ENCODE data around the gene LRCH3.

Gene LRCH3

GRCh38 chr3:197790033-197790432, 1.0 kb upstream of the LRCH3 start:
- Histone ChIP-seq H3K27ac (ENCODE audit: low read length) (no peak overlapping the region), H3K4me2 (ENCODE audit: insufficient read depth, low read length) (peak overlapping the region; percentile 88), H3K9ac (ENCODE audit: low read depth, low read length) (peak overlapping the region; percentile 97), H4K20me1 (ENCODE audit: insufficient read depth, low read length) (0 out of 2 replicates have a peak, but pooled peaks cover 1% of the 10 kb centered on the region), H3K36me3 (ENCODE audit: insufficient read depth, low read length) (no peaks in the 10 kb centered on the region; the same call in 1 of the 2 replicates), H3K79me2 (ENCODE audit: insufficient read depth, low read length) (peaks cover 41% of the 10 kb centered on the region), H3K4me1 (ENCODE audit: insufficient read depth, low read length) (peaks cover 24% of the 10 kb centered on the region), H2AFZ (ENCODE audit: low read depth, low read length) (peak overlapping the region; percentile 99; the same call in 1 of the 2 replicates), H3K4me3 (ENCODE audit: low read depth in 1 of 2, low read length in 2 of 2) (no peak overlapping the region), H3K27me3 (ENCODE audit: insufficient read depth, low read length, poor library complexity) (no peaks in the 10 kb centered on the region), H3K9me3 (ENCODE audit: insufficient read depth, low read length, severe bottlenecking) (no peaks in the 10 kb centered on the region)
- ATAC-seq (ENCODE audit: insufficient read depth, low read depth) (no peak), DNase-seq (no peak)
- no peak for TF ChIP-seq EZH2 (IDR thresholded peaks at IDR 0.05; ENCODE audit: borderline replicate concordance, low read depth, low read length, severe bottlenecking)
- TF ChIP-seq CTCF (IDR thresholded peaks at IDR 0.05; ENCODE audit: borderline replicate concordance, extremely low read depth, low read length, poor library complexity, severe bottlenecking): no peak

- H3K36me3 ChIP-seq (ENCODE audit: insufficient read depth, low read length): no peaks in the 10 kb centered on the region; the same call in 1 of the 2 replicates
- ATAC-seq (ENCODE audit: insufficient read depth, low read depth) (peak; percentile 39), DNase-seq (peak; percentile 39)
- H3K4me3 ChIP-seq (ENCODE audit: low read depth in 1 of 2, low read length in 2 of 2): peak overlapping the region; percentile 94 to 98
- peak overlapping the region; percentile 99 for H2AFZ ChIP-seq (ENCODE audit: low read depth, low read length)
- H3K9ac ChIP-seq (ENCODE audit: low read depth, low read length): peak overlapping the region; percentile 97
- peak overlapping the region; percentile 88 for H3K4me2 ChIP-seq (ENCODE audit: insufficient read depth, low read length)
- H3K9me3 ChIP-seq (ENCODE audit: insufficient read depth, low read length, severe bottlenecking): no peaks in the 10 kb centered on the region
- TF ChIP-seq CTCF (IDR thresholded peaks at IDR 0.05; ENCODE audit: borderline replicate concordance, extremely low read depth, low read length, poor library complexity, severe bottlenecking) (no peak), EZH2 (IDR thresholded peaks at IDR 0.05; ENCODE audit: borderline replicate concordance, low read depth, low read length, severe bottlenecking) (no peak)
- peaks cover 60% of the 10 kb centered on the region for H3K79me2 ChIP-seq (ENCODE audit: insufficient read depth, low read length)
- no peaks in the 10 kb centered on the region for H3K27me3 ChIP-seq (ENCODE audit: insufficient read depth, low read length, poor library complexity)
- 0 out of 2 replicates have a peak, but pooled peaks cover 5% of the 10 kb centered on the region for H4K20me1 ChIP-seq (ENCODE audit: insufficient read depth, low read length)
- peaks cover 24% of the 10 kb centered on the region for H3K4me1 ChIP-seq (ENCODE audit: insufficient read depth, low read length)
- peak overlapping the region; percentile 78 for H3K27ac ChIP-seq (ENCODE audit: low read length)
Observed at GRCh38 chr3:197791892-197792647, 1.0 kb downstream of the LRCH3 start.

- no peak overlapping the region for H3K4me3 ChIP-seq (ENCODE audit: low read depth in 1 of 2, low read length in 2 of 2)
- H3K79me2 ChIP-seq (ENCODE audit: insufficient read depth, low read length): peaks cover 72% of the 10 kb centered on the region
- H3K27ac ChIP-seq (ENCODE audit: low read length): no peak overlapping the region
- peaks cover 24% of the 10 kb centered on the region for H3K4me1 ChIP-seq (ENCODE audit: insufficient read depth, low read length)
- ATAC-seq (ENCODE audit: insufficient read depth, low read depth) (no peak), DNase-seq (no peak)
- H4K20me1 ChIP-seq (ENCODE audit: insufficient read depth, low read length): 0 out of 2 replicates have a peak, but pooled peaks cover 5% of the 10 kb centered on the region
- no peak overlapping the region for H2AFZ ChIP-seq (ENCODE audit: low read depth, low read length)
- H3K9ac ChIP-seq (ENCODE audit: low read depth, low read length): no peak overlapping the region
- TF ChIP-seq EZH2 (IDR thresholded peaks at IDR 0.05; ENCODE audit: borderline replicate concordance, low read depth, low read length, severe bottlenecking) (no peak), CTCF (IDR thresholded peaks at IDR 0.05; ENCODE audit: borderline replicate concordance, extremely low read depth, low read length, poor library complexity, severe bottlenecking) (no peak)
- no peaks in the 10 kb centered on the region for H3K27me3 ChIP-seq (ENCODE audit: insufficient read depth, low read length, poor library complexity)
- no peaks in the 10 kb centered on the region for H3K9me3 ChIP-seq (ENCODE audit: insufficient read depth, low read length, severe bottlenecking)
- H3K4me2 ChIP-seq (ENCODE audit: insufficient read depth, low read length): peak overlapping the region; percentile 88; the same call in 1 of the 2 replicates
- H3K36me3 ChIP-seq (ENCODE audit: insufficient read depth, low read length): no peaks in the 10 kb centered on the region; the same call in 1 of the 2 replicates
Observed at GRCh38 chr3:197793247-197793646, 2.2 kb downstream of the LRCH3 start.
